ENCODE measurements around the gene CDKAL1. TPM values are rescaled to one million over a fixed set of nuclear protein-coding genes. Genes with fewer than 3 reads are reported as not detected.

Gene CDKAL1
- total RNA-seq, 1 experiment from 2014 or later: 20.6 TPM

DNA sequence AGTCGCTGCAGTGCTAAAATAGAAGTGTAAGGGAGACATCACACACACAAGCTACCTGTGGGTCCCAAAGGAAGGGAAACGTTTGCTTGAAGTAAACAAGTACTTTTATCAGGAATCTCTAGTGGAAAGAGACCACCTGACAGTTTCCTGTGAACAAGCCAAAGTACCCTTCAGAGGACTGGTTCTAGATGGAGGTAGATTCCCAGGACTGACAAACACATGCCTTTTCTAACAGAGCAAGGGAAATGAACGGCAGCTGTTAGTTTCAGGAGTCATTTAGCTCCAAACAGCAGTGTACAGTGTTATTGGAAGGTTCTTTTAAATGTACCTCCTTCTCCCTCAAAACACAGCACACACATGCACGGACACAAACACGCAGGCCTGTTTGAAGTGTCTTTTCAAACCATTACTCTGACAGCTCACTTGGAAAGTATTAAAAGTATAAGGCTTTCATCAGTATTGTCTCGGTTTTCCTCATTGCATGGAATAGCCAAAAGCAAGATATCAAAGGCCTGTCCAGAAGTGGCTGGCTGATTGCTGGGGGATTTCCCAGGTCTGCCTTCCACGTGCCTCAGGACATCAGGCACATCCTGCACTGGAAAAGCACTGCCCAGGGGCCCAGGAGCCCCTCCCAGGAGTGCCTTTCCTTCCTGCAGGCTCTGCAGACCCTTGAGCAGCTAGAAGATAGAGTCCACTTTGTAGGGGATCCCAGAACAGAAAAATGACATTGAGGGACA is 666.0 kb downstream of the CDKAL1 start:
- ATAC-seq: no peak
- Mint-ChIP-seq H3K36me3 (peaks cover 8% of the 10 kb centered on the region), H3K4me1 (peaks cover 40% of the 10 kb centered on the region), H3K9me3 (peaks cover 14% of the 10 kb centered on the region), H3K4me3 (no peak overlapping the region), H3K27ac (peak overlapping the region; percentile 89; the same call in 1 of the 2 replicates), H3K27me3 (ENCODE audit: low read depth) (no peaks in the 10 kb centered on the region)
- no peak for TF ChIP-seq ZNF423 (CRISPR knock-in tag; IDR thresholded peaks at IDR 0.05)
- TF ChIP-seq ATF6 (CRISPR knock-in tag; IDR thresholded peaks at IDR 0.05): no peak
- no peak for TF ChIP-seq TEAD1 (CRISPR knock-in tag; IDR thresholded peaks at IDR 0.05)
- POLR2A ChIA-PET: interaction anchor here (0.7 to 1.0 kb wide), 2 partner anchors 8 to 45 kb away, joined by 3 to 6 read pairs; no protein-coding TSS in a partner anchor
- DNase-seq (ENCODE audit: low spot score): no peak
- CTCF ChIA-PET: interaction anchor here (0.5 kb wide), 1 partner anchor 260 kb away, joined by 3 read pairs; no protein-coding TSS in a partner anchor

DNA sequence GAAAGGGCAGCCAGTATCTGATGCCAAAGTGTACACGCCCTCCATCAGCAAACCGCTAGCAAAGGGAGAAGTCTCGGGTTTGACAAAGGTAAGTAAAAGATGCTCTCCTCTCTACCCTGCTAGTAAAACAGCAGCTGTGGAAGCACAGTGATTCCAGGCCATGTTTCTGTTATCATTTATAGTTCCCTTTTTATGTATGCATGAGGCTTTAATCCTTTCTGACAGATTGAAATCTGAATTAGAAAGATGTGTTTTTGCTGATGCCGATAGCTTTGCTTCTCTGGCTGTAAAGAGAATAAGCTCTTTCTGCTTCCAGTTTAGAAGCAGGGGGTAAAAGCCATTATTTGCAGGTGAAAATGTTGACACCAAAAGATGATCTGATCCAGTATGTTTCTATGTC is 666.9 kb downstream of the CDKAL1 start:
- H3K4me1 Mint-ChIP-seq: peaks cover 40% of the 10 kb centered on the region
- TF ChIP-seq JAZF1 (CRISPR knock-in tag; IDR thresholded peaks at IDR 0.05) (no peak), ZBTB21 (CRISPR knock-in tag; IDR thresholded peaks at IDR 0.05; ENCODE audit: borderline replicate concordance) (no peak), TEAD4 (CRISPR knock-in tag; IDR thresholded peaks at IDR 0.05) (no peak), E2F4 (CRISPR knock-in tag; IDR thresholded peaks at IDR 0.05; ENCODE audit: borderline replicate concordance, low read depth) (no peak), GABPB1 (CRISPR knock-in tag; IDR thresholded peaks at IDR 0.05) (no peak), ATF1 (CRISPR knock-in tag; IDR thresholded peaks at IDR 0.05) (no peak)
- no peak overlapping the region for H3K4me3 Mint-ChIP-seq
- ATAC-seq (no peak), DNase-seq (ENCODE audit: low spot score) (no peak)
- H3K27me3 Mint-ChIP-seq (ENCODE audit: low read depth): no peaks in the 10 kb centered on the region
- H3K36me3 Mint-ChIP-seq: peaks cover 8% of the 10 kb centered on the region
- CTCF ChIA-PET: no interaction called here
- POLR2A ChIA-PET: no interaction called here
- no peak overlapping the region for H3K27ac Mint-ChIP-seq
- peaks cover 16% of the 10 kb centered on the region for H3K9me3 Mint-ChIP-seq

DNA sequence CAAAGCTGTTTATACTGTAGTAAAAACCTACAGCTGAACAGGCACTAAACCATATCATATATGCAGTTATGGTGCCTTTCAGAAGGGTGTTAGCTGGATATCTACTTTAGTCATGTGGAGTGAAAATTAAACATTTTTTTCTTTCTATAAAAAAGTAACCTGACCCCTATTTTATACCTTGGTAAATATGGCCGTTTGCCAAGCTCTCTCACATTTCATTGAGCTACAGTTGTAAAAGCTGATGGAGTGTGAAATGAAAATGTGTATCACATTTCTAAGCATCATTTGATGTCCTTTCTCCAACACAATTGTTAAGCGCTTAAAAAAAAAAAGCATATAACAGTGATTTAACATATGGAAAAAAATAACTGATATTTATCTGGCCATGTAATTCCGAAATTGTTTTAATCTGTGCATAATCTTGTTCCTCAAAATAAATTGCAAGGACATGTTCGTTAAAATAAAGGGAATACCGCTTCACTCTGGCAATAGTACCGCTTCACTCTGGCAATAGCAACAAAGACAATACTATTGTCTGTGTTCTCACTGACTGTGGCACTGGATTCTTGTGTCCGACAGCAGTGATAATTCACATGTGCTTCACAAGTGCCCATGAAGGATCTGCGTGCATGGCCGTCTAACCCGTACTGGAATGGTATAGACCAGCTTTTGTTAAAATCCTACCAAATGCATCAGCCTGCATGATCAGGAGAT is 667.5 kb downstream of the CDKAL1 start:
- TF ChIP-seq ESRRA (CRISPR knock-in tag; IDR thresholded peaks at IDR 0.05; ENCODE audit: borderline replicate concordance): no peak
- TF ChIP-seq NFYB (CRISPR knock-in tag; conservative IDR thresholded peaks at IDR 0.05; ENCODE audit: low read depth): no peak
- TF ChIP-seq IRF2 (CRISPR knock-in tag; IDR thresholded peaks at IDR 0.05; ENCODE audit: borderline replicate concordance, low read depth): no peak
- TF ChIP-seq, protein P1, sequence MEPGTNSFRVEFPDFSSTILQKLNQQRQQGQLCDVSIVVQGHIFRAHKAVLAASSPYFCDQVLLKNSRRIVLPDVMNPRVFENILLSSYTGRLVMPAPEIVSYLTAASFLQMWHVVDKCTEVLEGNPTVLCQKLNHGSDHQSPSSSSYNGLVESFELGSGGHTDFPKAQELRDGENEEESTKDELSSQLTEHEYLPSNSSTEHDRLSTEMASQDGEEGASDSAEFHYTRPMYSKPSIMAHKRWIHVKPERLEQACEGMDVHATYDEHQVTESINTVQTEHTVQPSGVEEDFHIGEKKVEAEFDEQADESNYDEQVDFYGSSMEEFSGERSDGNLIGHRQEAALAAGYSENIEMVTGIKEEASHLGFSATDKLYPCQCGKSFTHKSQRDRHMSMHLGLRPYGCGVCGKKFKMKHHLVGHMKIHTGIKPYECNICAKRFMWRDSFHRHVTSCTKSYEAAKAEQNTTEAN (CRISPR knock-in tag; IDR thresholded peaks at IDR 0.05): no peak
- no peak for TF ChIP-seq GTF2I (CRISPR knock-in tag; conservative IDR thresholded peaks at IDR 0.05)
- no peak for TF ChIP-seq MAX (CRISPR knock-in tag; IDR thresholded peaks at IDR 0.05)
- TF ChIP-seq MYBL2 (CRISPR knock-in tag; IDR thresholded peaks at IDR 0.05): no peak
- TF ChIP-seq ZNF263 (CRISPR knock-in tag; IDR thresholded peaks at IDR 0.05; ENCODE audit: low read depth): no peak
- no peak for TF ChIP-seq ZNF416 (CRISPR knock-in tag; IDR thresholded peaks at IDR 0.05)
- no peak for TF ChIP-seq KAT7 (CRISPR knock-in tag; IDR thresholded peaks at IDR 0.05; ENCODE audit: borderline replicate concordance)
- Mint-ChIP-seq H3K4me3 (no peak overlapping the region), H3K9me3 (peaks cover 16% of the 10 kb centered on the region), H3K4me1 (peaks cover 40% of the 10 kb centered on the region), H3K27ac (0 out of 2 replicates have a peak overlapping the region, but pooled peaks have one; percentile 3), H3K36me3 (peaks cover 8% of the 10 kb centered on the region), H3K27me3 (ENCODE audit: low read depth) (no peaks in the 10 kb centered on the region)
- CTCF ChIA-PET: interaction anchor here (0.6 kb wide), 1 partner anchor 104 kb away, joined by 3 read pairs; no protein-coding TSS in a partner anchor
- DNase-seq (ENCODE audit: low spot score): no peak
- no peak for ATAC-seq
- POLR2A ChIA-PET: no interaction called here
